BJ (cell line): ENCODE results near the gene NELFA. TPM values are rescaled to one million over a fixed set of nuclear protein-coding genes. Genes with fewer than 3 reads are reported as not detected.
"Not testable (repeated sequence)": the region's sequence is repeated elsewhere in the genome, so short reads cannot be mapped to it uniquely, and the experiment has no call there.

Experiments used
- CTCF ChIA-PET: fragments of 350-600 bp; formaldehyde crosslinking; extraction: SDS; loops from one replicate; lab custom pipeline; 2021; ENCODE audit warnings: antibody characterized with exemption, inconsistent platforms; lab: Yijun Ruan, JAX
- POLR2A ChIA-PET: fragments of 300-600 bp; sonication (Branson Sonifier 250); formaldehyde crosslinking; extraction: SDS; loops from one replicate; lab custom pipeline; 2021; ENCODE audit warnings: antibody characterized with exemption; lab: Charles Lee
- DNase-seq: peaks from one replicate; pipeline ENCODE4 v3.0.0-alpha.2; 2011; ENCODE audit warnings: low read depth
- H3K27me3 ChIP-seq: 2 replicates; pipeline ENCODE4 v1.6.0; 2011; ENCODE audit warnings: low read length; ENCODE audit not compliant: control insufficient read depth, insufficient read depth
- H3K36me3 ChIP-seq: 2 replicates; pipeline ENCODE4 v1.5.1; 2011; ENCODE audit warnings: low read length; ENCODE audit not compliant: control insufficient read depth, insufficient read depth
- H3K4me3 ChIP-seq: 2 replicates; pipeline ENCODE4 v1.5.1; 2011; ENCODE audit warnings: low read depth, mild to moderate bottlenecking, control low read depth, low read length
- polyA plus RNA-seq: library from polyadenylated mRNA; depleted of rRNA; stranded (reverse); fragments of >200 nt; gene quantifications from 2 replicates; pipeline ENCODE4 v1.2.3, GENCODE V29; 2011
- TF ChIP-seq, protein P1 (sequence below): IDR thresholded peaks from 2 replicates; pipeline ENCODE4 v1.5.1; 2011; ENCODE audit warnings: low read depth, mild to moderate bottlenecking, control low read depth, inconsistent platforms, low read length, moderate library complexity; ENCODE audit not compliant: insufficient read depth

The NELFA gene
- polyA plus RNA-seq, 1 experiment: 12.8 TPM

GRCh38 chr4:2024683-2025082, 15.9 kb upstream of the NELFA start:
- TF ChIP-seq, protein P1, sequence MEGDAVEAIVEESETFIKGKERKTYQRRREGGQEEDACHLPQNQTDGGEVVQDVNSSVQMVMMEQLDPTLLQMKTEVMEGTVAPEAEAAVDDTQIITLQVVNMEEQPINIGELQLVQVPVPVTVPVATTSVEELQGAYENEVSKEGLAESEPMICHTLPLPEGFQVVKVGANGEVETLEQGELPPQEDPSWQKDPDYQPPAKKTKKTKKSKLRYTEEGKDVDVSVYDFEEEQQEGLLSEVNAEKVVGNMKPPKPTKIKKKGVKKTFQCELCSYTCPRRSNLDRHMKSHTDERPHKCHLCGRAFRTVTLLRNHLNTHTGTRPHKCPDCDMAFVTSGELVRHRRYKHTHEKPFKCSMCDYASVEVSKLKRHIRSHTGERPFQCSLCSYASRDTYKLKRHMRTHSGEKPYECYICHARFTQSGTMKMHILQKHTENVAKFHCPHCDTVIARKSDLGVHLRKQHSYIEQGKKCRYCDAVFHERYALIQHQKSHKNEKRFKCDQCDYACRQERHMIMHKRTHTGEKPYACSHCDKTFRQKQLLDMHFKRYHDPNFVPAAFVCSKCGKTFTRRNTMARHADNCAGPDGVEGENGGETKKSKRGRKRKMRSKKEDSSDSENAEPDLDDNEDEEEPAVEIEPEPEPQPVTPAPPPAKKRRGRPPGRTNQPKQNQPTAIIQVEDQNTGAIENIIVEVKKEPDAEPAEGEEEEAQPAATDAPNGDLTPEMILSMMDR: no peak
- POLR2A ChIA-PET: no interaction called here
- CTCF ChIA-PET: interaction anchor here (1.4 kb wide), 1 partner anchor 195 kb away, joined by 3 read pairs; no protein-coding TSS in a partner anchor
- no peak for DNase-seq
- H3K27me3 ChIP-seq: no peaks in the 10 kb centered on the region; the same call in 1 of the 2 replicates
- H3K4me3 ChIP-seq: no peak overlapping the region
- no peaks in the 10 kb centered on the region for H3K36me3 ChIP-seq

DNA sequence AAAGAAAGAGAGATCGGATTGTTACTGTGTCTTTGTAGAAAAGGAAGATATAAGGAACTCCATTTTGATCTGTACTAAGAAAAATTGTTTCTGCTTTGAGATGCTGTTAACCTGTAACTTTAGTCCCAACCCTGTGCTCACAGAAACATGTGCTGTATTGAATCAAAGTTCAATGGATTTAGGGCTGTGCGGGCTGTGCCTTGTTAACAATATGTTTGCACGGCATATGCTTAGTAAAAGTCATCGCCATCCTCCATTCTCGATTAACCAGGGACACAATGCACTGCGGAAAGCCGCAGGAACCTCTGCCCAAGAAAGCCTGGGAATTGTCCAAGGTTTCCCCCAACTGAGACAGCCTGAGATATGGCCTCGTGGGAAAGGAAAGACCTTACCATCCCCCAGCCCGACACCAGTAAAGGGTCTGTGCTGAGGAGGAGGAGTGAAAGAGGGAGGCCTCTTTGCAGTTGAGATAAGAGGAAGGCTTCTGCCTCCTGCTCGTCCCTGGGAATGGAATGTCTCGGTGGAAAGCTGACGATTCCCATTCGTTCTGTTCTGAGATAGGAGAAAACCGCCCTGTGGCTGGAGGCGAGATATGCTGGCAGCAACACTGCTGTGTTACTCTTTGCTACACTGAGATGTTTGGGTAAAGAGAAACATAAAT, 12.7 kb upstream of the NELFA start:
- CTCF ChIA-PET, POLR2A ChIA-PET, DNase-seq, H3K27me3 ChIP-seq, H3K36me3 ChIP-seq, H3K4me3 ChIP-seq: not testable (repeated sequence)

- TF ChIP-seq, protein P1: no peak
- Histone ChIP-seq H3K27me3 (no peaks in the 10 kb centered on the region; the same call in 1 of the 2 replicates), H3K36me3 (no peaks in the 10 kb centered on the region), H3K4me3 (no peak overlapping the region)
- ChIA-PET CTCF (interaction anchor here (1.4 kb wide), 1 partner anchor 17 kb away, joined by 3 read pairs; no protein-coding TSS in a partner anchor), POLR2A (no interaction called here)
- DNase-seq: no peak
These were observed 6.2 kb upstream of the NELFA start for GRCh38 chr4:2015008-2015407.

DNA sequence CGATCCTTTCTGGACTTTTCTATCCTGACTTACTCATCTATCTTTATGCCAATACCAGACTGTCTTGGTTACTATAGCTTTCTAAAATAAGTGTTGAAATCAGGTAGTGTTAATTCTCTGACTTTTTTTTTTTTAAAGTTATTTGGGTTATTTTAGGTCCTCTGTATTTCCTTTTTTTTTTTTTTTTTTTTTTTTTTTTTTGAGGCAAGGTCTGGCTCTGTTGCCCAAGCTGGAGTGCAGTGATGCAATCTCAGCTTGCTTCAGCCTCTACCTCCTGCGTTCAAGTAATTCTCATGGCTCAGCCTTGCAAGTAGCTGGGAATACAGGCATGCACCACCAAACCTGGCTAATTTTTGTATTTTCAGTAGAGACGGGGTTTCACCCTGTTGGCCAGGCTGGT, 2.8 kb upstream of the NELFA start:
- Histone ChIP-seq H3K4me3 (no peak overlapping the region), H3K27me3 (no peaks in the 10 kb centered on the region), H3K36me3 (no peaks in the 10 kb centered on the region)
- no peak for DNase-seq
- ChIA-PET CTCF (interaction anchor here (0.6 kb wide), 1 partner anchor 402 kb away, joined by 3 read pairs; no protein-coding TSS in a partner anchor), POLR2A (no interaction called here)
- TF ChIP-seq, protein P1: no peak

- Histone ChIP-seq H3K27me3 (no peaks in the 10 kb centered on the region), H3K36me3 (no peaks in the 10 kb centered on the region), H3K4me3 (peak overlapping the region; percentile 100)
- CTCF ChIA-PET: interaction anchor here (0.7 to 1.1 kb wide), 4 partner anchors 14 to 432 kb away, joined by 3 to 4 read pairs (median 3); no protein-coding TSS in a partner anchor
- POLR2A ChIA-PET: no interaction called here
- DNase-seq: no peak
- TF ChIP-seq, protein P1: peak; percentile 35
These were observed 968 bp upstream of the NELFA start for GRCh38 chr4:2009651-2010233.

GRCh38 chr4:2008671-2008920, 178 bp downstream of the NELFA start:
- TF ChIP-seq, protein P1: no peak
- CTCF ChIA-PET: no interaction called here
- Histone ChIP-seq H3K4me3 (peak overlapping the region; percentile 100), H3K36me3 (no peaks in the 10 kb centered on the region), H3K27me3 (no peaks in the 10 kb centered on the region)
- DNase-seq: no peak
- POLR2A ChIA-PET: no interaction called here
